ENCODE data around the gene BRPF1. TPM values are rescaled to one million over a fixed set of nuclear protein-coding genes. Genes with fewer than 3 reads are reported as not detected.

BRPF1 gene
- total RNA-seq, 1 donor from 2014 or later: 23.0 TPM

DNA sequence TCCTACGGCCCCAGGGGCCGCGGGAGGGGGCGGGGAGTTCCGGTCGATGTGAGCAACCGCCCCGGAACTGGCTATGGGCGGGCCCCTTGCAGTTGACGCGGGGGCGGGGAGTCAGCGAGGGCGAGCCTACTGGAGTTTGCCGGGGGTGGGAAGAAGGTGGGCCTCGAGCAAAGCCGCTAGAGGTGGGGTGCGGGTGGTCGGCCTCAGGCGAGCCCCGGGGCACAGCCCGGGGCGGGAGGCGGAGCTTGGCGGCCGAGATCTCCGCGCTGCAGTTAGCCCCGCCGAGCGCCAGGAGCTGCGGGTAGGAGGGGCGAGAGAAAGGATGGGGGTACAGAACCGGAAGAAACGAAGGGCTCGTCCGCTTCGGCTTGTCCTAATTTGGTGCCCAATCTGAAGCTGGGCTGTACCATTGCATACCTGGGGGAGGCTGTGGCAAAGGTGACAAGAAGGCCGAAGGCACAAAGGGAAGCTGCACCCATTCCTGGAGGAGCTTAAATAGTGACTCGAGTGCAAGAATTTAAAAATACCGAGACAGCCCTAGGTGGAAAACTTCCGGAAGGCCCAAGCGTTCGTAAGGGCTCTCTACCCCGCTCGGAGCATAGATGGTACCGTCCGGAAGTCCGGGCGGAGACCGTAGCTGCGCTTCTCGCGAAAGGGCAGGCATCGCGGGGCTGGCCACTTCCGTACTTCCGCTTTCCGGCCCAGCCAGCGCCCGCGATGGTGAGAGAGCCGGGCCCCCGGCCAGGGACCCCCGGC, 61.0 kb downstream of the BRPF1 start, which contains the start of the genes ARPC4 and TADA3:
ARPC4 (plus strand) TSS at position 678 of the 756 bp plus-strand sequence; CDS start at position 718, 40 bp downstream.
TADA3 (minus strand) TSS at position 69 of the 756 bp plus-strand sequence. CDS start 1,007 bp downstream, outside the sequence.
- H3K4me3 Mint-ChIP-seq (ENCODE audit: unreplicated experiment): peak within 1 kb of the TSS; percentile 95
- peak within 1 kb of the TSS; percentile 100 for H3K27ac Mint-ChIP-seq (ENCODE audit: unreplicated experiment)
- TF ChIP-seq, protein P1, sequence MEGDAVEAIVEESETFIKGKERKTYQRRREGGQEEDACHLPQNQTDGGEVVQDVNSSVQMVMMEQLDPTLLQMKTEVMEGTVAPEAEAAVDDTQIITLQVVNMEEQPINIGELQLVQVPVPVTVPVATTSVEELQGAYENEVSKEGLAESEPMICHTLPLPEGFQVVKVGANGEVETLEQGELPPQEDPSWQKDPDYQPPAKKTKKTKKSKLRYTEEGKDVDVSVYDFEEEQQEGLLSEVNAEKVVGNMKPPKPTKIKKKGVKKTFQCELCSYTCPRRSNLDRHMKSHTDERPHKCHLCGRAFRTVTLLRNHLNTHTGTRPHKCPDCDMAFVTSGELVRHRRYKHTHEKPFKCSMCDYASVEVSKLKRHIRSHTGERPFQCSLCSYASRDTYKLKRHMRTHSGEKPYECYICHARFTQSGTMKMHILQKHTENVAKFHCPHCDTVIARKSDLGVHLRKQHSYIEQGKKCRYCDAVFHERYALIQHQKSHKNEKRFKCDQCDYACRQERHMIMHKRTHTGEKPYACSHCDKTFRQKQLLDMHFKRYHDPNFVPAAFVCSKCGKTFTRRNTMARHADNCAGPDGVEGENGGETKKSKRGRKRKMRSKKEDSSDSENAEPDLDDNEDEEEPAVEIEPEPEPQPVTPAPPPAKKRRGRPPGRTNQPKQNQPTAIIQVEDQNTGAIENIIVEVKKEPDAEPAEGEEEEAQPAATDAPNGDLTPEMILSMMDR (IDR thresholded peaks at IDR 0.05): peak; percentile 9
- no peaks in the 10 kb centered on the region for H3K27me3 Mint-ChIP-seq (ENCODE audit: unreplicated experiment)
- peak; percentile 96 for DNase-seq (ENCODE audit: extremely low spot score, unreplicated experiment)
- peaks cover 34% of the 10 kb centered on the region for H3K36me3 Mint-ChIP-seq (ENCODE audit: unreplicated experiment)
- H3K4me1 Mint-ChIP-seq (ENCODE audit: unreplicated experiment): peaks cover 28% of the 10 kb centered on the region
- no peaks in the 10 kb centered on the region for H3K9me3 Mint-ChIP-seq (ENCODE audit: unreplicated experiment)

DNA sequence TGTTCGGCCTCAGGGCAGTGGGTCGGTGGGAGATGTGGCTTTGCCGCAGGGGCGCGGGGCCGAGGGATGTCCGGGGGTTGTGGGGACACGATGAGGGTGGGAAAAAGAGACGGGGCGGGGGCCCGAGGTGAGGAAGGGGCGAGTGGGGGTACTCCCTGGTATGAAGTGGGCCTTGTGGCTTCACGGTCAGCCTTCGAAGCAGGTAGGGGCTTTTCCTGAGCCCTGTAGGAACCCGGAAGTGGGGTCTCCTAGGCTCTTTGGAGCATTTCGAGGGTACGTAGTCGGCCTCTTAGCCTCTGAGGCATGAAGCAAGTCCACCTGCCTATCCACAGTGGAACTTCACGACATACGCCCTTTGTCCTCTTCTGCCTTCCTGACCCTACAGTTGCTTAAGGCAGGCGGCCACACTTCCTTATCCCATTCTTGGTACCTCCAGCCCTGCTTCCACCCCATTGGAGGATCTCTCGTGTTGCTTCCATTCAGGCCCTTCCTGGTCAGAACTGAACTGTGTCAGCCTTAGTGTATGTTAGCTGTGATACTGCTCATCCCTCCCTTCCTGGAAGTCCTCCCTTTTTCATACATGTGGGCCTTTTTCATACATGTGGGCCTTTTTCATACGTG, 61.7 kb downstream of the BRPF1 start:
- H3K9me3 Mint-ChIP-seq (ENCODE audit: unreplicated experiment): no peaks in the 10 kb centered on the region
- no peak for DNase-seq (ENCODE audit: extremely low spot score, unreplicated experiment)
- peaks cover 37% of the 10 kb centered on the region for H3K36me3 Mint-ChIP-seq (ENCODE audit: unreplicated experiment)
- peaks cover 28% of the 10 kb centered on the region for H3K4me1 Mint-ChIP-seq (ENCODE audit: unreplicated experiment)
- H3K27me3 Mint-ChIP-seq (ENCODE audit: unreplicated experiment): no peaks in the 10 kb centered on the region
- TF ChIP-seq, protein P1 (IDR thresholded peaks at IDR 0.05): no peak
- H3K4me3 Mint-ChIP-seq (ENCODE audit: unreplicated experiment): peak overlapping the region; percentile 95
- peak overlapping the region; percentile 100 for H3K27ac Mint-ChIP-seq (ENCODE audit: unreplicated experiment)

DNA sequence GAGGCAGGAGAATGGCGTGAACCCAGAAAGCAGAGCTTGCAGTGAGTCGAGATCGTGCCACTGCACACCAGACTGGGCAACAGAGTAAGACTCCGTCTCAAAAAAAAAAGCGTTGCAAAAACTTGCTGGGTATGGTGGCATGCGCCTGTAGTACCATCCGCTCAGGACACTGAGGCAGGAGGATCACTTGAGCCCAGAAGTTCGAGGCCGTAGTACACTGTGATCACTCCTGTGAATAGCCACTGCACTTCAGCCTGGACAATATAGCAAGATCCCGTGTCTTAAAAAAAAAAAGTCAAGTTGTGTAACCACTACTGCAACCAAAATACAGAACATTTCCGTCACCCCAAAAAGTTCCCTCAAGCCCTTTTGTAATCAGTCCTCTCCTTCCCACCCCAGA, 62.9 kb downstream of the BRPF1 start:
- no peaks in the 10 kb centered on the region for H3K27me3 Mint-ChIP-seq (ENCODE audit: unreplicated experiment)
- peaks cover 35% of the 10 kb centered on the region for H3K36me3 Mint-ChIP-seq (ENCODE audit: unreplicated experiment)

DNA sequence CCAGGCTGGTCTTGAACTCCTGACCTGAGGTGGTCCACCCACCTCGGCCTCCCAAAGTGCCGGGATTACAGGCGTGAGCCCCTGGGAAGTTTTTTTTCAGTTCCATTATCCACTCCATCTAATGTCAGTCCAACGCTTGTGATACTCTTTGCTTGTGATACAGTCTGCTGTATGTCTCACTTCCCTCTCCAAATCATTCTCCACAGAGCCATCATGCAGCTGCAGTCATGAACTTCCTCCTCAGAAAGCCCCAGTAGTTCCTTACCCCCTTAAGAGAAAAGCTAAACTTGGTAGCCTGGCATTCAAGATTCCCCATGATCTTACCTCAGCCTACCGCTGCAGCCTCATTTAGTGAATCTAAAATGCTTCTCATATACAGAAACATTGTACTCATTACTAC, 63.7 kb downstream of the BRPF1 start:
- no peaks in the 10 kb centered on the region for H3K9me3 Mint-ChIP-seq (ENCODE audit: unreplicated experiment)
- DNase-seq (ENCODE audit: extremely low spot score, unreplicated experiment): no peak
- peak overlapping the region; percentile 22 for H3K4me3 Mint-ChIP-seq (ENCODE audit: unreplicated experiment)
- H3K27me3 Mint-ChIP-seq (ENCODE audit: unreplicated experiment): no peaks in the 10 kb centered on the region
- no peak overlapping the region for H3K27ac Mint-ChIP-seq (ENCODE audit: unreplicated experiment)
- TF ChIP-seq, protein P1 (IDR thresholded peaks at IDR 0.05): no peak
- peaks cover 28% of the 10 kb centered on the region for H3K4me1 Mint-ChIP-seq (ENCODE audit: unreplicated experiment)
- peaks cover 35% of the 10 kb centered on the region for H3K36me3 Mint-ChIP-seq (ENCODE audit: unreplicated experiment)

More for the DNA sequence above, 62.9 kb downstream of the BRPF1 start:
- TF ChIP-seq, protein P1 (IDR thresholded peaks at IDR 0.05): no peak
- no peak for DNase-seq (ENCODE audit: extremely low spot score, unreplicated experiment)
- Mint-ChIP-seq H3K9me3 (ENCODE audit: unreplicated experiment) (no peaks in the 10 kb centered on the region), H3K4me1 (ENCODE audit: unreplicated experiment) (peaks cover 28% of the 10 kb centered on the region), H3K27ac (ENCODE audit: unreplicated experiment) (peak overlapping the region; percentile 43), H3K4me3 (ENCODE audit: unreplicated experiment) (peak overlapping the region; percentile 95)
